Measurements from ENCODE around the gene FSTL1. TPM values are rescaled to one million over a fixed set of nuclear protein-coding genes. Genes with fewer than 3 reads are reported as not detected.

FSTL1 gene
- polyA plus RNA-seq, 2 of the 4 experiments (the other 2 are of a cell fraction), result 57.7 to 118 TPM

DNA sequence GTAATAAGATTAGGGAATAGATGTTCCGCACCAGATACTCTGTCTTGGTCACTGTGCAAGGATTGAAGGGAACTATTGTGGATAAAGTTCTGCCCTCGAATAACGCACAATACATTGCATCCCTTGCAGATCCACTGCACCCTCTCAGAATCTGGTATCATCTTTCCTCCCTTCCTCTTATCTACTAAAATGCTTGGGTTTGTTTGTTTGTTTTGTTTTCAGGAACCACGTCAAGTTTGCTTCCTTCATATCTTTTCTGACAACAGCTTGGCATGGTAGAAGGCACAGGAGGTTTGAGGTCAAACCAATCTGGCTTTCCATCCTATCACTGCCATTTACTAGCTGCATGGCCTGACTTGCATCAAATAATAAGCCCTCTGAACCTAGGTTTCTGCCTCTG, 2.0 kb upstream of the FSTL1 start:
- Histone ChIP-seq H3K27ac (no peak overlapping the region), H3K4me2 (no peak overlapping the region), H3K4me3 (no peak overlapping the region), H3K9me3 (no peaks in the 10 kb centered on the region), H3K4me1 (peaks cover 18% of the 10 kb centered on the region)
- DNase-seq (ENCODE audit: low read depth in 1 of 2, low spot score in 1 of 2) (no peak), FAIRE-seq (no peak), ATAC-seq (no peak)
- WGBS (ENCODE audit: missing lambda C conversion rate), result 79% methylated on average over 4 of the region's 4 CpGs
- TF ChIP-seq RFX5 (IDR thresholded peaks at IDR 0.05) (no peak), CBX8 (IDR thresholded peaks at IDR 0.05) (no peak), MAZ (IDR thresholded peaks at IDR 0.05; ENCODE audit: borderline replicate concordance, low read depth, low read length) (no peak), BHLHE40 (IDR thresholded peaks at IDR 0.05; ENCODE audit: low read depth, low read length) (no peak), EHMT2 (IDR thresholded peaks at IDR 0.05; ENCODE audit: low read depth) (no peak), NFE2L2 (conservative IDR thresholded peaks at IDR 0.05; ENCODE audit: low read length) (no peak), TP53 (CRISPR knock-in tag; IDR thresholded peaks at IDR 0.05) (no peak), CEBPB (IDR thresholded peaks at IDR 0.05) (no peak), ZNF302 (CRISPR knock-in tag; IDR thresholded peaks at IDR 0.05) (no peak), CHD4 (IDR thresholded peaks at IDR 0.05; ENCODE audit: borderline replicate concordance) (no peak), RAD21 (conservative IDR thresholded peaks at IDR 0.05 in 1 of 2, IDR thresholded peaks at IDR 0.05 in 1 of 2) (no peak), HOXA7 (CRISPR knock-in tag; IDR thresholded peaks at IDR 0.05) (no peak), MYC (IDR thresholded peaks at IDR 0.05; ENCODE audit: borderline replicate concordance, low read length) (no peak), POLR2AphosphoS2 (conservative IDR thresholded peaks at IDR 0.05; ENCODE audit: low read length) (no peak), SREBF2 (IDR thresholded peaks at IDR 0.05) (no peak)
- TF ChIP-seq, protein P1, sequence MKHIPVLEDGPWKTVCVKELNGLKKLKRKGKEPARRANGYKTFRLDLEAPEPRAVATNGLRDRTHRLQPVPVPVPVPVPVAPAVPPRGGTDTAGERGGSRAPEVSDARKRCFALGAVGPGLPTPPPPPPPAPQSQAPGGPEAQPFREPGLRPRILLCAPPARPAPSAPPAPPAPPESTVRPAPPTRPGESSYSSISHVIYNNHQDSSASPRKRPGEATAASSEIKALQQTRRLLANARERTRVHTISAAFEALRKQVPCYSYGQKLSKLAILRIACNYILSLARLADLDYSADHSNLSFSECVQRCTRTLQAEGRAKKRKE (CRISPR knock-in tag; IDR thresholded peaks at IDR 0.05; ENCODE audit: low read depth), result no peak
- TF ChIP-seq, protein P2, sequence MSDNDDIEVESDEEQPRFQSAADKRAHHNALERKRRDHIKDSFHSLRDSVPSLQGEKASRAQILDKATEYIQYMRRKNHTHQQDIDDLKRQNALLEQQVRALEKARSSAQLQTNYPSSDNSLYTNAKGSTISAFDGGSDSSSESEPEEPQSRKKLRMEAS (IDR thresholded peaks at IDR 0.05), result no peak
- TF ChIP-seq, protein P3, sequence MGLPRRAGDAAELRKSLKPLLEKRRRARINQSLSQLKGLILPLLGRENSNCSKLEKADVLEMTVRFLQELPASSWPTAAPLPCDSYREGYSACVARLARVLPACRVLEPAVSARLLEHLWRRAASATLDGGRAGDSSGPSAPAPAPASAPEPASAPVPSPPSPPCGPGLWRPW (IDR thresholded peaks at IDR 0.05), result no peak
- ChIA-PET CTCF (interaction anchor here (1.7 to 15.9 kb wide), 4 partner anchors 9 to 106 kb away, joined by 4 to 157 read pairs (median 8); no protein-coding TSS in a partner anchor), POLR2A (no interaction called here)

DNA sequence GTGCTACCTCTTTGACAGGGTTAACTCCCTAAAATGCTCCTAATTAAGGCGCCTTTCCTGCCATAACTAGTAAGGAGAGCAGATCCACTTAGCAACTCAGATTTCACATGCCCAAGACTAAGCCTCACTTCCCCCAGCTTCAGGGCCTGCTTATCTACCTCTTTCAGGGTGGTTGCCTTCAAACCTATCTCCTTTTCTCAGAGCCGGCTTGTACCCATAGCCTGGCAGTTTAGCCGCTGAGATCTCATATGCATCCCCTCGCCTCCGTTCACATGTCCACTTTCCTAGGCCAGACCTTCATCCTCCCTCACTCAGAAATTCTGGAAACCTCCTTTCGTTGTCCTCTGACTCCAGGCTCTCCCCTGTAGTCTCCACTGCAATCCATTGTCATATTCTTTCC, 1.0 kb upstream of the FSTL1 start:
- TF ChIP-seq, protein P4, sequence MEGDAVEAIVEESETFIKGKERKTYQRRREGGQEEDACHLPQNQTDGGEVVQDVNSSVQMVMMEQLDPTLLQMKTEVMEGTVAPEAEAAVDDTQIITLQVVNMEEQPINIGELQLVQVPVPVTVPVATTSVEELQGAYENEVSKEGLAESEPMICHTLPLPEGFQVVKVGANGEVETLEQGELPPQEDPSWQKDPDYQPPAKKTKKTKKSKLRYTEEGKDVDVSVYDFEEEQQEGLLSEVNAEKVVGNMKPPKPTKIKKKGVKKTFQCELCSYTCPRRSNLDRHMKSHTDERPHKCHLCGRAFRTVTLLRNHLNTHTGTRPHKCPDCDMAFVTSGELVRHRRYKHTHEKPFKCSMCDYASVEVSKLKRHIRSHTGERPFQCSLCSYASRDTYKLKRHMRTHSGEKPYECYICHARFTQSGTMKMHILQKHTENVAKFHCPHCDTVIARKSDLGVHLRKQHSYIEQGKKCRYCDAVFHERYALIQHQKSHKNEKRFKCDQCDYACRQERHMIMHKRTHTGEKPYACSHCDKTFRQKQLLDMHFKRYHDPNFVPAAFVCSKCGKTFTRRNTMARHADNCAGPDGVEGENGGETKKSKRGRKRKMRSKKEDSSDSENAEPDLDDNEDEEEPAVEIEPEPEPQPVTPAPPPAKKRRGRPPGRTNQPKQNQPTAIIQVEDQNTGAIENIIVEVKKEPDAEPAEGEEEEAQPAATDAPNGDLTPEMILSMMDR (IDR thresholded peaks at IDR 0.05), result no peak
- TF ChIP-seq POLR2AphosphoS2 (conservative IDR thresholded peaks at IDR 0.05; ENCODE audit: low read length), result no peak
- FAIRE-seq (no peak), ATAC-seq (no peak), DNase-seq (ENCODE audit: low read depth in 1 of 2, low spot score in 1 of 2) (no peak)
- ChIA-PET POLR2A (no interaction called here), CTCF (interaction anchor here (2.0 to 15.9 kb wide), 3 partner anchors 8 to 31 kb away, joined by 5 to 157 read pairs (median 11); no protein-coding TSS in a partner anchor)
- 96% methylated on average over 6 of the region's 6 CpGs for WGBS (ENCODE audit: missing lambda C conversion rate)
- no peak overlapping the region for H3K4me2 ChIP-seq
- no peaks in the 10 kb centered on the region for H3K9me3 ChIP-seq
- H3K27ac ChIP-seq, result no peak overlapping the region; a peak in 1 of 6 replicates
- peaks cover 21% of the 10 kb centered on the region for H3K4me1 ChIP-seq
- H3K4me3 ChIP-seq, result no peak overlapping the region

DNA sequence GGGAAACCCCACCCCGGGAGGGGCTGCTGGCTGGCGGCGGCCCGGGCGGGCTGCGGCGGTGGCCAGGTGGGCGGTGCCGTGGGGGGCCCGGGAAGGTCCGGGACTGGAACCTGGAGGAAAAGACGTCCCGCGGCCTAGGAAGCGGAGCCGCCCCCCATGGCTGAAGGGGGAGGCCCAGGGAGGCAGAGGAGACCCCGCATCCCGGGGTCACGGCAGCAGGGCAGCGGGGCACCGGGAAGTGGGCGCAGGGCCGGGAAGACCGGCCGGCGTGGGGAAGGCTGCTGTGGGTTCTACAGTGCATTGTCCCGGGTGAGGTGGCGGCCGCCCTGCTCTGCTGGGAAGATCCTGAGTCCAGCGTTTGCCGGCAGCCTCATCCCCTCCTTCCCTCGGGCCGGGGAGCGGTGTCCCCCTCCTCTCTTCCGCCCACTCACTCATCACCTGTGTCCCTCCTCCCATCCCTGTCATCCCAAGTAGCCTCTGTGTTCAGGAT, 525 bp upstream of the FSTL1 start:
- 89% methylated on average over 34 of the region's 35 CpGs for WGBS (ENCODE audit: missing lambda C conversion rate)
- Histone ChIP-seq H3K27ac (peak overlapping the region; percentile 80 to 94), H3K9me3 (no peaks in the 10 kb centered on the region), H3K4me2 (peak overlapping the region; percentile 75), H3K4me1 (peaks cover 21% of the 10 kb centered on the region), H3K4me3 (peak overlapping the region; percentile 81)
- ChIA-PET POLR2A (interaction anchor here (0.5 to 1.1 kb wide), 5 partner anchors 9 to 108 kb away, joined by 3 to 7 read pairs (median 4); partner anchors contain the start of gene LRRC58), CTCF (interaction anchor here (0.7 to 15.9 kb wide), 2 partner anchors 30 to 624 kb away, joined by 3 to 157 read pairs; no protein-coding TSS in a partner anchor)
- FAIRE-seq (no peak), DNase-seq (ENCODE audit: low read depth in 1 of 2, low spot score in 1 of 2) (no peak), ATAC-seq (0 out of 6 replicates have a peak, but pooled peaks of 1 of the 2 experiments have one; percentile 2)
- TF ChIP-seq ZC3H11A (IDR thresholded peaks at IDR 0.05), result no peak
- no peak for TF ChIP-seq CEBPB (IDR thresholded peaks at IDR 0.05)
